Esophagus (tissue), 2 donors: ENCODE data around the gene SLC9A1. TPM values are rescaled to one million over a fixed set of nuclear protein-coding genes. Genes with fewer than 3 reads are reported as not detected.
A peak's percentile ranks its signal among the peaks of the same experiment; 100 is the strongest.
"Not testable (repeated sequence)": the region's sequence is repeated elsewhere in the genome, so short reads cannot be mapped to it uniquely, and the experiment has no call there.

Experiments
- H3K27ac ChIP-seq, 2 donors: one replicate each; pipeline ENCODE4 v1.5.1; 2013; ENCODE audit warnings: low read depth in 2 of 2, mild to moderate bottlenecking in 2 of 2, inconsistent platforms in 1 of 2, low read length in 1 of 2, moderate library complexity in 1 of 2
- H3K27me3 ChIP-seq, 2 donors: one replicate each; pipeline ENCODE4 v1.6.1; 2013; ENCODE audit warnings: low read length in 2 of 2, control low read depth in 1 of 2, mild to moderate bottlenecking in 1 of 2; ENCODE audit not compliant: insufficient read depth in 2 of 2, control insufficient read depth in 1 of 2
- H3K36me3 ChIP-seq, 2 donors: one replicate each; pipeline ENCODE4 v1.6.1; 2013; ENCODE audit warnings: low read length in 1 of 2; ENCODE audit not compliant: control insufficient read depth in 2 of 2, insufficient read depth in 2 of 2
- H3K4me1 ChIP-seq, 2 donors: one replicate each; pipeline ENCODE4 v1.6.1; 2013; ENCODE audit warnings: low read length in 1 of 2; ENCODE audit not compliant: control insufficient read depth in 2 of 2, insufficient read depth in 2 of 2
- H3K4me3 ChIP-seq, 2 donors: one replicate each; pipeline ENCODE4 v1.5.1; 2013; ENCODE audit warnings: low read length in 2 of 2, mild to moderate bottlenecking in 2 of 2, low read depth in 1 of 2, moderate library complexity in 1 of 2
- H3K9me3 ChIP-seq, 2 donors: one replicate each; pipeline ENCODE4 v1.6.1; 2013; ENCODE audit warnings: mild to moderate bottlenecking in 2 of 2, low read depth in 1 of 2, low read length in 1 of 2, moderate library complexity in 1 of 2; ENCODE audit not compliant: control insufficient read depth in 2 of 2, insufficient read depth in 1 of 2
- WGBS, 2 donors: extraction: QIAGEN DNeasy Blood & Tissue Kit; methylation state at CpG; one replicate each; pipeline ENCODE4 v1.1.7; 2013; 5-methylcytosine and 5-hydroxymethylcytosine counted together
- polyA plus RNA-seq, 2 donors: library from polyadenylated mRNA; stranded (reverse); fragments of 200-250 nt; gene quantifications; one replicate each; pipeline ENCODE4 v1.2.3, GENCODE V29; 2013
- donor health status: healthy with polysubstance abuse.
- donor health status: Bipolar disorder and iron deficiency.

The SLC9A1 gene
- polyA plus RNA-seq, 2 donors, result 9.1 to 16.1 TPM

GRCh38 chr1:27126391-27126790 is 28.5 kb downstream of the SLC9A1 start:
- Histone ChIP-seq H3K9me3 (no peaks in the 10 kb centered on the region), H3K36me3 (no peaks in the 10 kb centered on the region), H3K27ac (no peak overlapping the region), H3K4me3 (no peak overlapping the region), H3K27me3 (no peaks in the 10 kb centered on the region), H3K4me1 (peaks cover 3 to 5% of the 10 kb centered on the region in 2 donors)
- 85 to 87% methylated on average over 5 of the region's 5 CpGs for WGBS, 2 donors

GRCh38 chr1:27125125-27125524 is 29.8 kb downstream of the SLC9A1 start:
- H3K4me1 ChIP-seq, H3K36me3 ChIP-seq, H3K27ac ChIP-seq, H3K9me3 ChIP-seq, H3K4me3 ChIP-seq, H3K27me3 ChIP-seq: not testable (repeated sequence)
- WGBS, 2 donors, result 91 to 100% methylated on average over 5 of the region's 5 CpGs

- H3K27ac ChIP-seq, result no peak overlapping the region
- no peaks in the 10 kb centered on the region for H3K9me3 ChIP-seq
- WGBS, 2 donors, result 94 to 95% methylated on average over 3 of the region's 3 CpGs
- H3K4me3 ChIP-seq, result no peak overlapping the region
- H3K4me1 ChIP-seq, result peaks cover 3 to 5% of the 10 kb centered on the region in 2 donors
- no peaks in the 10 kb centered on the region for H3K27me3 ChIP-seq
- H3K36me3 ChIP-seq, result no peaks in the 10 kb centered on the region
Measured at GRCh38 chr1:27124405-27124804, 30.5 kb downstream of the SLC9A1 start.

GRCh38 chr1:27122652-27123051 is 32.3 kb downstream of the SLC9A1 start:
- Histone ChIP-seq H3K4me3 (no peak overlapping the region), H3K9me3 (no peaks in the 10 kb centered on the region), H3K36me3 (no peaks in the 10 kb centered on the region), H3K27me3 (no peaks in the 10 kb centered on the region), H3K27ac (peak overlapping the region; percentile 60 to 67), H3K4me1 (peaks cover 3 to 13% of the 10 kb centered on the region in 2 donors)
- WGBS, 2 donors, result 32 to 49% methylated on average over 4 of the region's 4 CpGs

- no peak overlapping the region for H3K4me3 ChIP-seq
- H3K4me1 ChIP-seq, result peaks cover 7 to 20% of the 10 kb centered on the region in 2 donors
- no peaks in the 10 kb centered on the region for H3K36me3 ChIP-seq
- no peak overlapping the region for H3K27ac ChIP-seq
- no peaks in the 10 kb centered on the region for H3K27me3 ChIP-seq
- H3K9me3 ChIP-seq, result no peaks in the 10 kb centered on the region
- 55 to 78% methylated on average over 1 of the region's 1 CpG for WGBS, 2 donors
Measured at GRCh38 chr1:27120854-27121253, 34.1 kb downstream of the SLC9A1 start.

- WGBS, 2 donors, result 71 to 78% methylated on average over 4 of the region's 4 CpGs
- Histone ChIP-seq H3K4me1 (peaks cover 7 to 20% of the 10 kb centered on the region in 2 donors), H3K9me3 (no peaks in the 10 kb centered on the region), H3K36me3 (peaks cover 0 to 4% of the 10 kb centered on the region in 2 donors), H3K27me3 (no peaks in the 10 kb centered on the region), H3K27ac (peak overlapping the region; percentile 44 to 72), H3K4me3 (no peak overlapping the region)
Measured at GRCh38 chr1:27118440-27118689, 36.6 kb downstream of the SLC9A1 start.

- Histone ChIP-seq H3K36me3 (peaks cover 0 to 4% of the 10 kb centered on the region in 2 donors), H3K9me3 (no peaks in the 10 kb centered on the region), H3K4me3 (no peak overlapping the region), H3K4me1 (peaks cover 7 to 20% of the 10 kb centered on the region in 2 donors), H3K27me3 (no peaks in the 10 kb centered on the region), H3K27ac (peak overlapping the region; percentile 44 to 72)
- 49 to 60% methylated on average over 12 of the region's 12 CpGs for WGBS, 2 donors
Measured at GRCh38 chr1:27117733-27118439, 37.0 kb downstream of the SLC9A1 start.

- H3K27ac ChIP-seq, result peak overlapping the region in 1 of 2 donors; percentile 51
- H3K27me3 ChIP-seq, result no peaks in the 10 kb centered on the region
- H3K4me3 ChIP-seq, result no peak overlapping the region
- H3K9me3 ChIP-seq, result no peaks in the 10 kb centered on the region
- H3K36me3 ChIP-seq, result peaks cover 0 to 7% of the 10 kb centered on the region in 2 donors
- H3K4me1 ChIP-seq, result peaks cover 4 to 21% of the 10 kb centered on the region in 2 donors
Measured at GRCh38 chr1:27116697-27117096, 38.2 kb downstream of the SLC9A1 start.

GRCh38 chr1:27116232-27116631 is 38.7 kb downstream of the SLC9A1 start:
- Histone ChIP-seq H3K4me3 (no peak overlapping the region), H3K9me3 (no peaks in the 10 kb centered on the region), H3K4me1 (peaks cover 4 to 22% of the 10 kb centered on the region in 2 donors), H3K36me3 (peaks cover 0 to 7% of the 10 kb centered on the region in 2 donors), H3K27ac (no peak overlapping the region), H3K27me3 (no peaks in the 10 kb centered on the region)
- WGBS, 2 donors, result 82 to 90% methylated on average over 3 of the region's 3 CpGs

GRCh38 chr1:27114546-27114945 is 40.4 kb downstream of the SLC9A1 start:
- peaks cover 0 to 7% of the 10 kb centered on the region in 2 donors for H3K36me3 ChIP-seq
- H3K27ac ChIP-seq, result no peak overlapping the region
- 80 to 81% methylated on average over 5 of the region's 5 CpGs for WGBS, 2 donors
- peaks cover 5 to 22% of the 10 kb centered on the region in 2 donors for H3K4me1 ChIP-seq
- H3K9me3 ChIP-seq, result no peaks in the 10 kb centered on the region
- H3K27me3 ChIP-seq, result no peaks in the 10 kb centered on the region
- H3K4me3 ChIP-seq, result no peak overlapping the region
